Measurements from ENCODE around the gene RETN.

GRCh38 chr19:7718668-7719067 lies 49.8 kb downstream of the RETN start:
- TF ChIP-seq CTCF (conservative IDR thresholded peaks at IDR 0.05; ENCODE audit: low read depth, low read length) (no peak), EZH2 (IDR thresholded peaks at IDR 0.05; ENCODE audit: borderline replicate concordance, low read depth, low read length, poor library complexity, severe bottlenecking) (no peak)

Measured in A673 (cell line).